ENCODE data around the gene KRABD2.

Gene KRABD2

DNA sequence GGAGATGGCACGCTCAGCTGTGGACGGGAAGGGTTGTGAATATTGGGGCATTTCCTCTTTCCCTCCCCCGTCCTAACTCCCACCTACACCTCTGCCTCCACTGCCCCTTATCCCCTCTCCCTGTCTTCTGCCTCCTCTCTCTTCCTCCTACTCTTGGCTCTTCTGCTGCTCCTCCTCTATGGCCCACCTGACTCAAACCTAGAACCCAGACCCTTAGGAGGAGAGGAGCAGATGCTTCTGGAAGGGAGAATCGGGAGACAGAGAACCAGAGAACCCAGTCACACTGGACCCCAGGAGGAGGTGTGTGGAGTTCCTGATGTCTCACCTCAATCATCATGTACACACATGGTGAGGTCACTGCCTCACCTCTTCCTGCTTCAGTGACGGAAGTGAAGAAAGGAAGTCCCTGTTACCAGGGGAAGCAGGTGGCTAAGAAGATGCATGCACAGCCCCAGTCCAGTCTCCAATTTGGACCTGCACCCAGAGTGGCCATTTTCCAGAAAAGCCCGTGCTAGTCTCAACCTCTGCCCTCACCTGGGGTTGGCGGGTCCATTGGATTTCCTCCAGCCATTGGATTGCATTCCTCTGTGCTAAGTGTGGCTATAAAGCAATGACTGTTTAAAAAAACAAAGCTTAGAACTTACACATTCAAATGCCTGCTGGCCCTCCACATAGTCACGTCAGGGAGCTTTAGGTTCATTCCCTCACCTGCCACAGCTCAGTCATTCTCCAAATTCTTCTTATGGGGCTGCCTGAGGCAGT lies 17.1 kb upstream of the KRABD2 start:
- Histone ChIP-seq H3K27me3 (ENCODE audit: control insufficient read depth in 4 of 4, insufficient read depth in 4 of 4, low read length in 3 of 4) (peaks cover 0 to 6% (median 2%) of the 10 kb centered on the region in 4 donors), H3K4me3 (ENCODE audit: low read depth in 1 of 3, low read length in 3 of 3) (no peak overlapping the region), H3K9ac (ENCODE audit: low read depth in 1 of 2, low read length in 2 of 2) (no peak overlapping the region), H3K36me3 (ENCODE audit: control insufficient read depth in 4 of 4, insufficient read depth in 3 of 4, low read depth in 1 of 4, low read length in 3 of 4) (no peaks in the 10 kb centered on the region), H3K27ac (ENCODE audit: low read depth in 1 of 2, low read length in 2 of 2) (no peak overlapping the region), H3K9me3 (ENCODE audit: control insufficient read depth in 4 of 4, low read length in 3 of 4) (no peaks in the 10 kb centered on the region), H3K4me1 (ENCODE audit: control insufficient read depth in 4 of 4, insufficient read depth in 4 of 4, low read length in 3 of 4) (no peaks in the 10 kb centered on the region)
- DNase-seq (ENCODE audit: low spot score), result no peak
- WGBS, result 54% methylated on average over 8 of the region's 8 CpGs
- TF ChIP-seq FOXA1 (IDR thresholded peaks at IDR 0.05) (peak; percentile 27), YY1 (IDR thresholded peaks at IDR 0.05) (no peak)

DNA sequence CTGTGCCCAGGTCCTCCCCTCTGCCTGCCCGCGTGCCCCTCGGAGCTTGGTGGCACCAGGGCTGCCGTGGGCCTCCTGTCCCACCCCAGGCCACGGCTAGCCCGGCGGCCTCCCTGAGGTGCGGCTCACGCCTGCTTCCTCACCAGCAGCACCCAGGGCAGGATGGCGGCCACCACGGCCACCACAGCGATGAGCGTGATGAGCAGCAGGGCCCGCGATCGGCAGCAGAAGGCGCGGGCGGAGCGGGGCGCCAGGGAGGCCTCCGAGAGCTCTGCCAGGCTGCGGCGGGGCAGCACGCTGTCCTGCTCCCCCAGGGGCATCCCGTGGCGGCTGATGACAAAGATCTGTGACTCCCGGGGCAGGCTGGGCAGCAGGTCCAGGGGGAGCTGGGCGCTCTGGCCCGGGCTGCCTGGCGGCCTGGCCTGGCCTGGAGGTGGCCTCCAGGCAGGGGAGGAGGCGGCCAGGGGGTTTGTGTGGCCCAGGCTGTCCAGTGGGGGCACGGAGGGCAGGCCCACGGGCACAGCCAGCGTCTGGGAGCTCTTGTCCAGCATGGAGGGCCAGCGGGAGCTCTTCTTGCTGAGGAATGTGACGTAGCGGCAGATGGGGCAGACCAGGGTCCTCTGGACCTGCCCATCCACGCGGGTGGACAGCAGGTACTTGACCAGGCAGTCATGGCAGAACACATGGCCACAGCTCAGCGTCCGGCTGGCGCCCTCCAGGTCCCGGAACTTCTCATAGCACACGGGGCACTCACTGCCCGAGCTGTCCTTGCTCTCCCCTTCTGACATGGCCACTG lies 16.4 kb upstream of the KRABD2 start:
- Histone ChIP-seq H3K4me3 (ENCODE audit: low read depth in 1 of 3, low read length in 3 of 3) (no peak overlapping the region), H3K9ac (ENCODE audit: low read depth in 1 of 2, low read length in 2 of 2) (no peak overlapping the region), H3K9me3 (ENCODE audit: control insufficient read depth in 4 of 4, low read length in 3 of 4) (no peaks in the 10 kb centered on the region), H3K27ac (ENCODE audit: low read depth in 1 of 2, low read length in 2 of 2) (no peak overlapping the region), H3K36me3 (ENCODE audit: control insufficient read depth in 4 of 4, insufficient read depth in 3 of 4, low read depth in 1 of 4, low read length in 3 of 4) (no peaks in the 10 kb centered on the region), H3K27me3 (ENCODE audit: control insufficient read depth in 4 of 4, insufficient read depth in 4 of 4, low read length in 3 of 4) (peaks cover 0 to 6% (median 2%) of the 10 kb centered on the region in 4 donors), H3K4me1 (ENCODE audit: control insufficient read depth in 4 of 4, insufficient read depth in 4 of 4, low read length in 3 of 4) (no peaks in the 10 kb centered on the region)
- TF ChIP-seq FOXA2 (IDR thresholded peaks at IDR 0.05) (no peak), YY1 (IDR thresholded peaks at IDR 0.05) (no peak), HNF4A (conservative IDR thresholded peaks at IDR 0.05) (no peak), HNF4G (IDR thresholded peaks at IDR 0.05) (no peak)
- TF ChIP-seq, protein P1, sequence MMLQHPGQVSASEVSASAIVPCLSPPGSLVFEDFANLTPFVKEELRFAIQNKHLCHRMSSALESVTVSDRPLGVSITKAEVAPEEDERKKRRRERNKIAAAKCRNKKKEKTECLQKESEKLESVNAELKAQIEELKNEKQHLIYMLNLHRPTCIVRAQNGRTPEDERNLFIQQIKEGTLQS (IDR thresholded peaks at IDR 0.05), result no peak
- no peak for DNase-seq (ENCODE audit: low spot score)
- WGBS, result 81% methylated on average over 46 of the region's 46 CpGs

DNA sequence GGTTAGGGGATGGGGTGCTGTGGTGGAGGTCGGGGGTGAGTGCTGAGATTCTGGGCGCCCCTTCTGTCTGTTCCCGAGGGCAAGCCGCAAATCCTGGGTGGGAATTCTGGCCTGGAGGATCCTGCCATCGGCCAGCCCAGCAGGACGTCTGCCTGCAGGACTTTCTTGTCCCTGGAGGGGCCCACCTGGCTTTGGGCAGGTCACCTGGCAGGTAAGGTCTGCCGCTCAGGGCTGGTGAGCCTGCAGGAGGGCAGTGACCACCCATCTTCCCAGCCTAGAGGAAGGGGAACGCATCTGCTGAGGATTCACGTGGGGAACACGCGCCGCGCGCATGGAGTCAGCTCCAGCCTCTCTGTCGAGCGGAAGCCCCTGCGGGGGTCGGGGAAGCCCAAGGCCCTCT lies 15.8 kb upstream of the KRABD2 start:
- Histone ChIP-seq H3K9me3 (ENCODE audit: control insufficient read depth in 4 of 4, low read length in 3 of 4) (no peaks in the 10 kb centered on the region), H3K36me3 (ENCODE audit: control insufficient read depth in 4 of 4, insufficient read depth in 3 of 4, low read depth in 1 of 4, low read length in 3 of 4) (no peaks in the 10 kb centered on the region), H3K27me3 (ENCODE audit: control insufficient read depth in 4 of 4, insufficient read depth in 4 of 4, low read length in 3 of 4) (peaks cover 0 to 3% (median 1%) of the 10 kb centered on the region in 4 donors), H3K4me1 (ENCODE audit: control insufficient read depth in 4 of 4, insufficient read depth in 4 of 4, low read length in 3 of 4) (no peaks in the 10 kb centered on the region), H3K27ac (ENCODE audit: low read depth in 1 of 2, low read length in 2 of 2) (no peak overlapping the region), H3K9ac (ENCODE audit: low read depth in 1 of 2, low read length in 2 of 2) (no peak overlapping the region), H3K4me3 (ENCODE audit: low read depth in 1 of 3, low read length in 3 of 3) (no peak overlapping the region)
- no peak for TF ChIP-seq GABPA (IDR thresholded peaks at IDR 0.05 in 1 of 2, conservative IDR thresholded peaks at IDR 0.05 in 1 of 2)
- TF ChIP-seq JUND (IDR thresholded peaks at IDR 0.05), result no peak
- TF ChIP-seq, protein P2, sequence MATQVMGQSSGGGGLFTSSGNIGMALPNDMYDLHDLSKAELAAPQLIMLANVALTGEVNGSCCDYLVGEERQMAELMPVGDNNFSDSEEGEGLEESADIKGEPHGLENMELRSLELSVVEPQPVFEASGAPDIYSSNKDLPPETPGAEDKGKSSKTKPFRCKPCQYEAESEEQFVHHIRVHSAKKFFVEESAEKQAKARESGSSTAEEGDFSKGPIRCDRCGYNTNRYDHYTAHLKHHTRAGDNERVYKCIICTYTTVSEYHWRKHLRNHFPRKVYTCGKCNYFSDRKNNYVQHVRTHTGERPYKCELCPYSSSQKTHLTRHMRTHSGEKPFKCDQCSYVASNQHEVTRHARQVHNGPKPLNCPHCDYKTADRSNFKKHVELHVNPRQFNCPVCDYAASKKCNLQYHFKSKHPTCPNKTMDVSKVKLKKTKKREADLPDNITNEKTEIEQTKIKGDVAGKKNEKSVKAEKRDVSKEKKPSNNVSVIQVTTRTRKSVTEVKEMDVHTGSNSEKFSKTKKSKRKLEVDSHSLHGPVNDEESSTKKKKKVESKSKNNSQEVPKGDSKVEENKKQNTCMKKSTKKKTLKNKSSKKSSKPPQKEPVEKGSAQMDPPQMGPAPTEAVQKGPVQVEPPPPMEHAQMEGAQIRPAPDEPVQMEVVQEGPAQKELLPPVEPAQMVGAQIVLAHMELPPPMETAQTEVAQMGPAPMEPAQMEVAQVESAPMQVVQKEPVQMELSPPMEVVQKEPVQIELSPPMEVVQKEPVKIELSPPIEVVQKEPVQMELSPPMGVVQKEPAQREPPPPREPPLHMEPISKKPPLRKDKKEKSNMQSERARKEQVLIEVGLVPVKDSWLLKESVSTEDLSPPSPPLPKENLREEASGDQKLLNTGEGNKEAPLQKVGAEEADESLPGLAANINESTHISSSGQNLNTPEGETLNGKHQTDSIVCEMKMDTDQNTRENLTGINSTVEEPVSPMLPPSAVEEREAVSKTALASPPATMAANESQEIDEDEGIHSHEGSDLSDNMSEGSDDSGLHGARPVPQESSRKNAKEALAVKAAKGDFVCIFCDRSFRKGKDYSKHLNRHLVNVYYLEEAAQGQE (IDR thresholded peaks at IDR 0.05), result no peak
- no peak for TF ChIP-seq HNF4A (conservative IDR thresholded peaks at IDR 0.05)
- TF ChIP-seq, protein P3, sequence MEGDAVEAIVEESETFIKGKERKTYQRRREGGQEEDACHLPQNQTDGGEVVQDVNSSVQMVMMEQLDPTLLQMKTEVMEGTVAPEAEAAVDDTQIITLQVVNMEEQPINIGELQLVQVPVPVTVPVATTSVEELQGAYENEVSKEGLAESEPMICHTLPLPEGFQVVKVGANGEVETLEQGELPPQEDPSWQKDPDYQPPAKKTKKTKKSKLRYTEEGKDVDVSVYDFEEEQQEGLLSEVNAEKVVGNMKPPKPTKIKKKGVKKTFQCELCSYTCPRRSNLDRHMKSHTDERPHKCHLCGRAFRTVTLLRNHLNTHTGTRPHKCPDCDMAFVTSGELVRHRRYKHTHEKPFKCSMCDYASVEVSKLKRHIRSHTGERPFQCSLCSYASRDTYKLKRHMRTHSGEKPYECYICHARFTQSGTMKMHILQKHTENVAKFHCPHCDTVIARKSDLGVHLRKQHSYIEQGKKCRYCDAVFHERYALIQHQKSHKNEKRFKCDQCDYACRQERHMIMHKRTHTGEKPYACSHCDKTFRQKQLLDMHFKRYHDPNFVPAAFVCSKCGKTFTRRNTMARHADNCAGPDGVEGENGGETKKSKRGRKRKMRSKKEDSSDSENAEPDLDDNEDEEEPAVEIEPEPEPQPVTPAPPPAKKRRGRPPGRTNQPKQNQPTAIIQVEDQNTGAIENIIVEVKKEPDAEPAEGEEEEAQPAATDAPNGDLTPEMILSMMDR (IDR thresholded peaks at IDR 0.05; ENCODE audit: low read depth, low read length, missing input control), result no peak
- TF ChIP-seq, protein P4, sequence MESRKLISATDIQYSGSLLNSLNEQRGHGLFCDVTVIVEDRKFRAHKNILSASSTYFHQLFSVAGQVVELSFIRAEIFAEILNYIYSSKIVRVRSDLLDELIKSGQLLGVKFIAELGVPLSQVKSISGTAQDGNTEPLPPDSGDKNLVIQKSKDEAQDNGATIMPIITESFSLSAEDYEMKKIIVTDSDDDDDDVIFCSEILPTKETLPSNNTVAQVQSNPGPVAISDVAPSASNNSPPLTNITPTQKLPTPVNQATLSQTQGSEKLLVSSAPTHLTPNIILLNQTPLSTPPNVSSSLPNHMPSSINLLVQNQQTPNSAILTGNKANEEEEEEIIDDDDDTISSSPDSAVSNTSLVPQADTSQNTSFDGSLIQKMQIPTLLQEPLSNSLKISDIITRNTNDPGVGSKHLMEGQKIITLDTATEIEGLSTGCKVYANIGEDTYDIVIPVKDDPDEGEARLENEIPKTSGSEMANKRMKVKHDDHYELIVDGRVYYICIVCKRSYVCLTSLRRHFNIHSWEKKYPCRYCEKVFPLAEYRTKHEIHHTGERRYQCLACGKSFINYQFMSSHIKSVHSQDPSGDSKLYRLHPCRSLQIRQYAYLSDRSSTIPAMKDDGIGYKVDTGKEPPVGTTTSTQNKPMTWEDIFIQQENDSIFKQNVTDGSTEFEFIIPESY (IDR thresholded peaks at IDR 0.05), result no peak
- TF ChIP-seq, protein P5, sequence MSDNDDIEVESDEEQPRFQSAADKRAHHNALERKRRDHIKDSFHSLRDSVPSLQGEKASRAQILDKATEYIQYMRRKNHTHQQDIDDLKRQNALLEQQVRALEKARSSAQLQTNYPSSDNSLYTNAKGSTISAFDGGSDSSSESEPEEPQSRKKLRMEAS (IDR thresholded peaks at IDR 0.05), result no peak
- TF ChIP-seq SP1 (IDR thresholded peaks at IDR 0.05), result no peak
- no peak for TF ChIP-seq FOXA2 (IDR thresholded peaks at IDR 0.05)
- no peak for TF ChIP-seq FOXA1 (IDR thresholded peaks at IDR 0.05)
- TF ChIP-seq TAF1 (conservative IDR thresholded peaks at IDR 0.05), result no peak
- no peak for TF ChIP-seq RAD21 (IDR thresholded peaks at IDR 0.05)
- no peak for TF ChIP-seq YY1 (IDR thresholded peaks at IDR 0.05)
- TF ChIP-seq, protein P1 (IDR thresholded peaks at IDR 0.05), result no peak
- DNase-seq (ENCODE audit: low spot score), result no peak
- WGBS, result 65% methylated on average over 18 of the region's 18 CpGs

All from liver (tissue), 8 donors.